IMR-90 (cell line): ENCODE results near the gene OR2T33.

Source experiments
- BHLHE40 ChIP-seq: fragments of 150-350 bp; IDR thresholded peaks from 2 replicates; pipeline ENCODE4 v1.6.1; 2016; ENCODE audit warnings: mild to moderate bottlenecking, low read depth, low read length
- CEBPB ChIP-seq: IDR thresholded peaks from 2 replicates; pipeline ENCODE4 v1.6.1; 2012; ENCODE audit warnings: low read depth, low read length, improper control_type of control experiment
- CHD1 ChIP-seq: IDR thresholded peaks from 2 replicates; pipeline ENCODE4 v1.6.1; 2012; ENCODE audit warnings: low read depth, low read length, improper control_type of control experiment
- CTCF ChIP-seq: conservative IDR thresholded peaks from 2 replicates; pipeline ENCODE4 v1.5.1; 2012; ENCODE audit warnings: mild to moderate bottlenecking, low read depth, low read length, improper control_type of control experiment
- FOS ChIP-seq: fragments of 150-350 bp; IDR thresholded peaks from 2 replicates; pipeline ENCODE4 v1.6.1; 2016; ENCODE audit warnings: low read depth, low read length
- MAFK ChIP-seq: IDR thresholded peaks from 2 replicates; pipeline ENCODE4 v1.6.1; 2012; ENCODE audit warnings: low read depth, low read length, improper control_type of control experiment
- MAZ ChIP-seq: IDR thresholded peaks from 2 replicates; pipeline ENCODE4 v1.6.1; 2012; ENCODE audit warnings: low read depth, mild to moderate bottlenecking, low read length, improper control_type of control experiment, moderate library complexity, borderline replicate concordance
- MXI1 ChIP-seq: IDR thresholded peaks from 2 replicates; pipeline ENCODE4 v1.6.1; 2012; ENCODE audit warnings: low read depth, mild to moderate bottlenecking, low read length, moderate library complexity, borderline replicate concordance
- POLR2A ChIP-seq: IDR thresholded peaks from 2 replicates; pipeline ENCODE4 v1.6.1; 2012; ENCODE audit warnings: mild to moderate bottlenecking, low read depth, low read length
- RAD21 ChIP-seq: IDR thresholded peaks from 2 replicates; pipeline ENCODE4 v1.6.1; 2012; ENCODE audit warnings: low read length, improper control_type of control experiment
- RCOR1 ChIP-seq: IDR thresholded peaks from 2 replicates; pipeline ENCODE4 v1.6.1; 2012; ENCODE audit warnings: mild to moderate bottlenecking, low read length, improper control_type of control experiment; ENCODE audit not compliant: insufficient replicate concordance
- RFX5 ChIP-seq: IDR thresholded peaks from 2 replicates; pipeline ENCODE4 v1.8.0; 2012; ENCODE audit warnings: low read depth, mild to moderate bottlenecking, low read length, moderate library complexity
- SMC3 ChIP-seq: fragments of 150-350 bp; IDR thresholded peaks from 2 replicates; pipeline ENCODE4 v1.6.1; 2016; ENCODE audit warnings: low read depth, mild to moderate bottlenecking, antibody characterized with exemption, low read length, moderate library complexity
- USF2 ChIP-seq: fragments of 150-350 bp; IDR thresholded peaks from 2 replicates; pipeline ENCODE4 v1.6.1; 2017; ENCODE audit warnings: mild to moderate bottlenecking, antibody characterized with exemption, low read length, low read depth

- TF ChIP-seq MAZ (no peak), CTCF (no peak), CEBPB (no peak), CHD1 (no peak), MAFK (no peak), RAD21 (no peak), POLR2A (no peak), RFX5 (no peak), USF2 (no peak), SMC3 (no peak), BHLHE40 (no peak), RCOR1 (no peak), FOS (no peak), MXI1 (no peak)
These were observed 38.3 kb downstream of the OR2T33 start for GRCh38 chr1:248239478-248239877.
